ENCODE measurements around the gene RIMBP2. TPM values are rescaled to one million over a fixed set of nuclear protein-coding genes. Genes with fewer than 3 reads are reported as not detected.

The RIMBP2 gene
- total and polyA plus RNA-seq, 2 experiments from 2014 or later: not detected

GRCh38 chr12:130438243-130438620 is 277.9 kb downstream of the RIMBP2 start:
- H4K20me1 ChIP-seq (ENCODE audit: insufficient read depth): no peaks in the 10 kb centered on the region
- TF ChIP-seq EZH2 (IDR thresholded peaks at IDR 0.05; ENCODE audit: insufficient read depth, poor library complexity, severe bottlenecking) (no peak), EZH2phosphoT487 (IDR thresholded peaks at IDR 0.05; ENCODE audit: insufficient read depth, low read depth) (no peak)
- no peaks in the 10 kb centered on the region for H3F3A ChIP-seq (ENCODE audit: insufficient read depth)
- no peaks in the 10 kb centered on the region for H3K79me2 ChIP-seq (ENCODE audit: insufficient read depth)
- H3K27ac ChIP-seq: no peak overlapping the region
- H3K9ac ChIP-seq: no peak overlapping the region
- in situ Hi-C loops (cut with MboI): no loop called here
- H3K36me3 ChIP-seq (ENCODE audit: low read depth): no peaks in the 10 kb centered on the region
- no peak for DNase-seq
- no peak overlapping the region for H2AFZ ChIP-seq
- no peaks in the 10 kb centered on the region for H3K4me1 ChIP-seq (ENCODE audit: insufficient read depth)
- H3K27me3 ChIP-seq (replicated peaks; ENCODE audit: insufficient read depth): no peaks in the 10 kb centered on the region
- 71 to 84% methylated on average over 8 to 19 of the region's 19 CpGs for WGBS, 2 experiments (ENCODE audit: low coverage in 1 of 2, low lambda C conversion rate in 2 of 2, missing lambda C conversion rate in 2 of 2)
- H3K9me3 ChIP-seq (ENCODE audit: low read depth): no peaks in the 10 kb centered on the region
- H3K4me2 ChIP-seq (ENCODE audit: unreplicated experiment): no peak overlapping the region
- no peaks in the 10 kb centered on the region for H3K9me2 ChIP-seq (ENCODE audit: insufficient read depth)
- no peak overlapping the region for H3K4me3 ChIP-seq

- Histone ChIP-seq H4K20me1 (ENCODE audit: insufficient read depth) (no peaks in the 10 kb centered on the region), H3K4me2 (ENCODE audit: unreplicated experiment) (no peak overlapping the region), H3K27me3 (replicated peaks; ENCODE audit: insufficient read depth) (no peaks in the 10 kb centered on the region), H3K4me3 (no peak overlapping the region), H3K9ac (no peak overlapping the region), H3F3A (ENCODE audit: insufficient read depth) (no peaks in the 10 kb centered on the region), H3K79me2 (ENCODE audit: insufficient read depth) (no peaks in the 10 kb centered on the region), H3K27ac (no peak overlapping the region), H3K9me3 (ENCODE audit: low read depth) (no peaks in the 10 kb centered on the region), H3K9me2 (ENCODE audit: insufficient read depth) (no peaks in the 10 kb centered on the region), H3K36me3 (ENCODE audit: low read depth) (no peaks in the 10 kb centered on the region), H3K4me1 (ENCODE audit: insufficient read depth) (no peaks in the 10 kb centered on the region), H2AFZ (no peak overlapping the region)
- in situ Hi-C loops (cut with MboI): no loop called here
- no peak for TF ChIP-seq EZH2phosphoT487 (IDR thresholded peaks at IDR 0.05; ENCODE audit: insufficient read depth, low read depth)
- no peak for TF ChIP-seq EZH2 (IDR thresholded peaks at IDR 0.05; ENCODE audit: insufficient read depth, poor library complexity, severe bottlenecking)
- WGBS, 2 experiments (ENCODE audit: low coverage in 1 of 2, low lambda C conversion rate in 2 of 2, missing lambda C conversion rate in 2 of 2): 74 to 75% methylated on average over 15 to 16 of the region's 16 CpGs
- no peak for DNase-seq
Observed at GRCh38 chr12:130437555-130438242, 278.4 kb downstream of the RIMBP2 start.

DNA sequence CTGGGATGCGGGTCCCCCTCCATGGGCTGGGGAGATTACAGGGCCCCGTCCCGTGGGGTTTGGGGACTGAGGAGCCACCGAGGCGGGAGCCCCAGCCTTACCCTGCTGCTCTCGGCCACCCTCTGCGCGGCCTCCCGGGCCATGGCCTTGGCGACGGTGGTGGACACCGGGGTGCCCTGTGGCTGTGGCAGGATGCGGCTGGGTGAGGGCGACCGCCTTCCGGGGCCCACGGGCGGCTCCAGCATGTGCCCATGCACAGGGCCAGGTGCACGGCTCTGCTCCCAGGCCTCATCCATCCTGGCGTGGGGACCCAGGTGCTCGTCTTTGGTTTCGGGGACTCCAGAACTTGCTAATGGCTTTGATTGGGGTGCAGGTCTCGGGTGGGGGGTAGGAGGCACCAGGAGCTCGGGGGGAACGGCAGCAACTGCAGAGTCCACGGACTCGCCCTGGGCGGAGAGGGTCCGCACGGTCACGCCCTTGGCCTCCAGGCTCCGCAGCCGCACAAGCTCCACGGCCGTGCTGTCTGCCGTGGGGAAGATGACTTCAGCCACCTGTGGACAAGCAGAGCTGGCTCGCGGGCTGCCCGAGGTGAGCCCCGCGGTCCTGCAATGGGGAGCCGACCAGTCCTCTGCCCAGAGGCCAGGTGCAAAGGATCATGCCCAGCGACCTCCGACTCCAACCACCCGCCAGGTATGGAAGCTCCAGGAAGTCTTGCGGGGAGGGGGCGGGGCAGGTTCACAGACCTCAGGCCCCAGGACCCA is 279.2 kb downstream of the RIMBP2 start:
- TF ChIP-seq EZH2 (IDR thresholded peaks at IDR 0.05; ENCODE audit: insufficient read depth, poor library complexity, severe bottlenecking) (no peak), EZH2phosphoT487 (IDR thresholded peaks at IDR 0.05; ENCODE audit: insufficient read depth, low read depth) (no peak)
- no peaks in the 10 kb centered on the region for H4K20me1 ChIP-seq (ENCODE audit: insufficient read depth)
- no peaks in the 10 kb centered on the region for H3K36me3 ChIP-seq (ENCODE audit: low read depth)
- H3K27me3 ChIP-seq (replicated peaks; ENCODE audit: insufficient read depth): no peaks in the 10 kb centered on the region
- DNase-seq: no peak
- H3K79me2 ChIP-seq (ENCODE audit: insufficient read depth): no peaks in the 10 kb centered on the region
- H3K4me2 ChIP-seq (ENCODE audit: unreplicated experiment): no peak overlapping the region
- H2AFZ ChIP-seq: no peak overlapping the region
- no peaks in the 10 kb centered on the region for H3K4me1 ChIP-seq (ENCODE audit: insufficient read depth)
- no peak overlapping the region for H3K27ac ChIP-seq
- in situ Hi-C loops (cut with MboI): no loop called here
- H3K9me3 ChIP-seq (ENCODE audit: low read depth): no peaks in the 10 kb centered on the region
- 82 to 86% methylated on average over 44 to 47 of the region's 47 CpGs for WGBS, 2 experiments (ENCODE audit: low coverage in 1 of 2, low lambda C conversion rate in 2 of 2, missing lambda C conversion rate in 2 of 2)
- H3F3A ChIP-seq (ENCODE audit: insufficient read depth): no peaks in the 10 kb centered on the region
- no peak overlapping the region for H3K9ac ChIP-seq
- no peaks in the 10 kb centered on the region for H3K9me2 ChIP-seq (ENCODE audit: insufficient read depth)
- no peak overlapping the region for H3K4me3 ChIP-seq

- no peaks in the 10 kb centered on the region for H4K20me1 ChIP-seq (ENCODE audit: insufficient read depth)
- no peak overlapping the region for H3K9ac ChIP-seq
- no peaks in the 10 kb centered on the region for H3K9me2 ChIP-seq (ENCODE audit: insufficient read depth)
- no peaks in the 10 kb centered on the region for H3K79me2 ChIP-seq (ENCODE audit: insufficient read depth)
- no peak overlapping the region for H3K4me2 ChIP-seq (ENCODE audit: unreplicated experiment)
- no peaks in the 10 kb centered on the region for H3K27me3 ChIP-seq (replicated peaks; ENCODE audit: insufficient read depth)
- H3K27ac ChIP-seq: no peak overlapping the region
- H3F3A ChIP-seq (ENCODE audit: insufficient read depth): no peaks in the 10 kb centered on the region
- in situ Hi-C loops (cut with MboI): no loop called here
- 62 to 68% methylated on average over 16 to 17 of the region's 17 CpGs for WGBS, 2 experiments (ENCODE audit: low coverage in 1 of 2, low lambda C conversion rate in 2 of 2, missing lambda C conversion rate in 2 of 2)
- no peak for DNase-seq
- no peak overlapping the region for H3K4me3 ChIP-seq
- H3K9me3 ChIP-seq (ENCODE audit: low read depth): no peaks in the 10 kb centered on the region
- H3K36me3 ChIP-seq (ENCODE audit: low read depth): no peaks in the 10 kb centered on the region
- H3K4me1 ChIP-seq (ENCODE audit: insufficient read depth): no peaks in the 10 kb centered on the region
- TF ChIP-seq EZH2phosphoT487 (IDR thresholded peaks at IDR 0.05; ENCODE audit: insufficient read depth, low read depth) (no peak), EZH2 (IDR thresholded peaks at IDR 0.05; ENCODE audit: insufficient read depth, poor library complexity, severe bottlenecking) (no peak)
- H2AFZ ChIP-seq: no peak overlapping the region
Observed at GRCh38 chr12:130435826-130436225, 280.3 kb downstream of the RIMBP2 start.
